WI38 (cell line): Measurements from ENCODE around the gene INPP5A.

Experiments
- H3K4me3 ChIP-seq: 2 replicates; pipeline ENCODE4 v1.5.1; 2011; ENCODE audit warnings: low read depth, mild to moderate bottlenecking, control low read depth, low read length
- CTCF ChIP-seq: IDR thresholded peaks from 2 replicates; pipeline ENCODE4 v1.5.1; 2012; ENCODE audit warnings: low read depth, mild to moderate bottlenecking, control low read depth, low read length

The INPP5A gene

GRCh38 chr10:132645630-132646442 lies 108.2 kb downstream of the INPP5A start:
- TF ChIP-seq CTCF: no peak
- no peak overlapping the region for H3K4me3 ChIP-seq

- no peak for TF ChIP-seq CTCF
- H3K4me3 ChIP-seq: no peak overlapping the region
These were observed 109.0 kb downstream of the INPP5A start for GRCh38 chr10:132646443-132647097.

GRCh38 chr10:132647424-132647823 lies 109.8 kb downstream of the INPP5A start:
- no peak overlapping the region for H3K4me3 ChIP-seq
- TF ChIP-seq CTCF: no peak

- H3K4me3 ChIP-seq: no peak overlapping the region
- no peak for TF ChIP-seq CTCF
These were observed 110.7 kb downstream of the INPP5A start for GRCh38 chr10:132648072-132648850.

- no peak for TF ChIP-seq CTCF
- no peak overlapping the region for H3K4me3 ChIP-seq
These were observed 111.4 kb downstream of the INPP5A start for GRCh38 chr10:132648851-132649528.

GRCh38 chr10:132649651-132650360 lies 112.2 kb downstream of the INPP5A start:
- no peak overlapping the region for H3K4me3 ChIP-seq
- no peak for TF ChIP-seq CTCF
